HepG2 (cell line): Measurements from ENCODE around the gene SYT8.

ENCODE experiments used
- THAP11 ChIP-seq: IDR thresholded peaks from 2 replicates; pipeline ENCODE4 v1.6.1; 2016; ENCODE audit warnings: missing biosample characterization, missing genetic modification reagents
- ZNF205 ChIP-seq: IDR thresholded peaks from 2 replicates; pipeline ENCODE4 v1.6.1; 2018; ENCODE audit warnings: missing biosample characterization, missing genetic modification reagents
- TF ChIP-seq, protein P1 (sequence below): sonication (generic); formaldehyde crosslinking; IDR thresholded peaks from 2 replicates; pipeline ENCODE4 v1.4.0; 2020; ENCODE audit warnings: missing genetic modification reagents

- TF ChIP-seq THAP11 (CRISPR knock-in tag) (no peak), ZNF205 (no peak)
- TF ChIP-seq, protein P1, sequence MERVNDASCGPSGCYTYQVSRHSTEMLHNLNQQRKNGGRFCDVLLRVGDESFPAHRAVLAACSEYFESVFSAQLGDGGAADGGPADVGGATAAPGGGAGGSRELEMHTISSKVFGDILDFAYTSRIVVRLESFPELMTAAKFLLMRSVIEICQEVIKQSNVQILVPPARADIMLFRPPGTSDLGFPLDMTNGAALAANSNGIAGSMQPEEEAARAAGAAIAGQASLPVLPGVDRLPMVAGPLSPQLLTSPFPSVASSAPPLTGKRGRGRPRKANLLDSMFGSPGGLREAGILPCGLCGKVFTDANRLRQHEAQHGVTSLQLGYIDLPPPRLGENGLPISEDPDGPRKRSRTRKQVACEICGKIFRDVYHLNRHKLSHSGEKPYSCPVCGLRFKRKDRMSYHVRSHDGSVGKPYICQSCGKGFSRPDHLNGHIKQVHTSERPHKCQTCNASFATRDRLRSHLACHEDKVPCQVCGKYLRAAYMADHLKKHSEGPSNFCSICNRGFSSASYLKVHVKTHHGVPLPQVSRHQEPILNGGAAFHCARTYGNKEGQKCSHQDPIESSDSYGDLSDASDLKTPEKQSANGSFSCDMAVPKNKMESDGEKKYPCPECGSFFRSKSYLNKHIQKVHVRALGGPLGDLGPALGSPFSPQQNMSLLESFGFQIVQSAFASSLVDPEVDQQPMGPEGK (CRISPR knock-in tag) = no peak
Measured at GRCh38 chr11:1860108-1860507, 25.3 kb downstream of the SYT8 start.
